Lung microvascular endothelial cell (primary cell): ENCODE results near the gene PHLDA3. TPM values are rescaled to one million over a fixed set of nuclear protein-coding genes. Genes with fewer than 3 reads are reported as not detected.
"Not testable (repeated sequence)": the region's sequence is repeated elsewhere in the genome, so short reads cannot be mapped to it uniquely, and the experiment has no call there.

Source experiments
- DNase-seq, 2 donors: peaks; one replicate each; pipeline versions ENCODE4 v3.0.0 to v3.0.0-alpha.2; 2010; ENCODE audit warnings: low read depth in 2 of 2
- total RNA-seq: library from RNA; depleted of rRNA; stranded (reverse); fragments of >200 nt; gene quantifications from 2 replicates; pipeline ENCODE4 v1.2.1, GENCODE V29; 2014

The PHLDA3 gene
- total RNA-seq, 1 donor from 2014 or later: 8.9 TPM

- DNase-seq: peak in 1 of 2 donors; percentile 71
Measured at GRCh38 chr1:201486187-201486586, 17.2 kb upstream of the PHLDA3 start.

GRCh38 chr1:201485184-201485774 is 16.3 kb upstream of the PHLDA3 start:
- no peak for DNase-seq

DNA sequence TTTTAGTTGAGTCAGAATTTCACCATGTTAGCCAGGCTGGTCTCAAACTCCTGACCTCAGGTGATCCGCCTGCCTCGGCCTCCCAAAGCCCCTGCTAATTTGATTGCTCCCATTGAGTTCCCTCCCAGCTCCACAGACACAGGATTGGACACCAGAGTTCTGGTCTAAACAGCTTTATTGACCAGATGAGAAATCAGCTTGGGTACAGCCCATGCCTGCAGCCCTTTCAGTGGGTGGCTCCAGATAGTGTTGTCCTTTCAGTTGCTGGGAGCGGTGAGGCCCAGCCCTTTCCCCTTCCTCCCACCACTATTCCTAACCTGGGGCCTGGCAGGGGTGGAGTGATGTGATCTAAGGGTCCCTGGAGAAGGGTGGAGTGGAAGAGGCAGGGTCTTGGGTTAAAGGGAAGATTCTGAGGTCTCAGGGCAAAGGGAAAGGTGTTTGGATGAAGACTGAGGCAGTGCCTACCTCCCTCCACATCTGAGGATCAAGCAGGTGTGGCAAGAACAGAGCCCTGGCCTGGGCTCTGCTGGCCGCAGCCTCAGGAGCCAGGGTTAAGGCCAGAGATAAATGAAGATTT is 14.5 kb upstream of the PHLDA3 start:
- no peak for DNase-seq

DNA sequence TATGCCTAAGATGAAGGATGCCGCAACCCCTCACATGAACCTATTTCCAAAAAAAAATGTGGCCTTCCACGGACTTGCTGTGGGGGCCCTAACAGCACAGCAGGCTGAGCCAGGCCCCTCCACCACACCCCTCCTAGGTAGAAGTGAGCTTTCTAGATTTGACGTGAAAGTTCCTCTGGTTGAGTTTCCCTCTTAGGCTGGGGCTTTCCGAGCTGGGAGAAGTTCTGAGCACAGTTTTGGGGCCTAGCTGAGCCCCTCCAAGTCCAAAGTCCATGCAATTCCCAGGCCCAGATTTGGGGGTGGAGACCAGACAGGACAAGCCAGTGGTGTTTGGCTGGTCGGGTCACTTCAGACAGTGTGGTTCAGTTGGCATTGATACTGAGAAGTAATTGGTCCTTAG is 13.8 kb upstream of the PHLDA3 start:
- DNase-seq: no peak

GRCh38 chr1:201481761-201482493 is 12.9 kb upstream of the PHLDA3 start:
- DNase-seq: peak; percentile 80 to 90

DNA sequence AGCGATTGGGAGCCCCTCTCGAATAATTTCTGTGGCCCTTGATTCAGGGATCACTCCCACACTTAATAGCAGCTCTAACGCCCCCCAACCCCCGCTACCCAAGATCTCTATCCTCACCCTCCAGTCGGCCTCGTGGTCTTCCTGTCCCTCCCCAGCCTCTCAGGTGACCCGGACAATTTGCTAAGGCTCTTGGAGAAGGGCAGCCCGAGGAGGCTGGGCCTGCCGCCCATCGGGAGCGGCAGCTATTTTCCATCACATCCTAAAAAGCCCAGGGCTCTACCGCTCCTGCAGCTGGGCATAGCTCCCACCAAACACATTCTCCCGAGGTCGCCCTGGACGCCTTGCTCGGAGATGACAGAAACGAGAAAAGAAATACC is 12.0 kb upstream of the PHLDA3 start:
- DNase-seq: no peak

- DNase-seq: peak; percentile 56 to 67
Measured at GRCh38 chr1:201480231-201481003, 11.4 kb upstream of the PHLDA3 start.

DNA sequence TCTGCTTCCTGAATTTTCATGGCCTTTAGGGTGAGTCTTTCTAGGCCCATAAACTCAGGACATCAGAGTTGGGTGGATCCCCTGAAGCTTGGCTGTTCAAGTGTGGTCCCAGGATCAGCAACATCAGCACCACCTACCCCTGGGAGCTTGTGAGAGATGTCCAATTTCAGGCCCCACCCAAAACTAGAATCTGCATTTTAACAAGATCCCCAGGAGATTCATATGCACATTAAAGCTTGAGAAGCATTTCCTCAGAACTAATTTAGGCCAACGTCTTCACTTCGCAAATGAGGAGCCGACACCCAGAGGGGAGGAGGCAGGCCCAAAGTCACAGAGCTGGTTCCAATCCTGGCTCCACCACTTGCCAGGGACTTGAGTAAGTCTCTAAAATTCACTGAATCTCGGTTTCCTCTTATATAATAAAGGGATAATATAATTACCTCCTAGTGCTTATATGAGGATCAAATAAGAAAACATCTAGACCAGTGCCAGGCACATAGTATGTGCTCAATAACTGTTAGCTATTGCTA is 10.3 kb upstream of the PHLDA3 start:
- no peak for DNase-seq

- DNase-seq: not testable (repeated sequence)
Measured at GRCh38 chr1:201478666-201479065, 9.7 kb upstream of the PHLDA3 start.

DNA sequence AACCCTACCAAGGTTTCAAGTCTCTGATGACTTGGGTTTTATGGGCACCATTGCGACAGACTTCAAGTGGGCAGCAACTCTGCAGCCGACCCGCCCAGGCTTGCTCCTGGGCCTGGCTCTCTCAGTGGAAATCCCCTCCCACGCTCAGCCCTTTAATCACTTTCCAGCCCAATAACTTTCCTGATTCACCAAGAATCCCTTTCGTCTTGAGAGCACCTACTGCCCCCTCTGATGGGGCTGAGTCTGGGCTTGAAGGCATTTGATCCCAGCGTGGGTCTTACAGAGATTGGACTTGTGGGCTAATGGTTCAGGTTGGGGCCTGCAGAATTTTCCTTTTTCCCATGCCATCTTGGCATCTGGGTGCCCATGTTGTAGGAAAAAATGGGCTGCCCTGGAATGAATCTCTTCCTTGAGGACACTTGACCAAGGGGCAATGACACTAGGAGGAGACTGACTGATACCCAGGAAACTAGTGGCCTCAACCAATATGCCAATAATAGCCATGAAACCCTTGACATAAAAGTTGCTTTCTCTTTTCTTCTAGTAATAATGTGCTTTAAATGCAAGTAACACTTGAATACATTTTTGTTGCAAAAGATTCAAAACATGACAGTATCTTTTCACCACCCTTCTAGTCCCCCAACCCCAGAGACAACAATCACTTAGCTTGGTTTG is 7.8 kb upstream of the PHLDA3 start:
- no peak for DNase-seq

GRCh38 chr1:201475915-201476669 is 7.1 kb upstream of the PHLDA3 start:
- no peak for DNase-seq

DNA sequence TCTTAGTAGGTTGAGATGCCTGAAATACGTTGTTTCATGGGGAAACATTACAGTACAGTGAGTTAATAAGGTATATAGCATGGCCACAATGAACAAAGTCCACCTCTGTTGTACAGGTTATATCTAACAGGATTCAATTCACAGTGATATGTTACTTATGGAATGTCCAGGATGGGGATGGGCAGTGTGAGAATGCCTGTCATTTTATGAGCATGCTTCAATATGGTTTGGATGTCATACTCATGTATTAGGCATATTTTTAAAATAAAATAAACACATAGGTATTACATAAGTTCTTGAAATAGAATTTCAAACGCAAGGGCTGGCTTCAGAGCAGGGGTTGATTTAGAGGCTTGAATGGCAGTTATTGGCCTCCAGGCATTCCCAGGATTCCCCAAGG is 6.1 kb upstream of the PHLDA3 start:
- DNase-seq: no peak

DNA sequence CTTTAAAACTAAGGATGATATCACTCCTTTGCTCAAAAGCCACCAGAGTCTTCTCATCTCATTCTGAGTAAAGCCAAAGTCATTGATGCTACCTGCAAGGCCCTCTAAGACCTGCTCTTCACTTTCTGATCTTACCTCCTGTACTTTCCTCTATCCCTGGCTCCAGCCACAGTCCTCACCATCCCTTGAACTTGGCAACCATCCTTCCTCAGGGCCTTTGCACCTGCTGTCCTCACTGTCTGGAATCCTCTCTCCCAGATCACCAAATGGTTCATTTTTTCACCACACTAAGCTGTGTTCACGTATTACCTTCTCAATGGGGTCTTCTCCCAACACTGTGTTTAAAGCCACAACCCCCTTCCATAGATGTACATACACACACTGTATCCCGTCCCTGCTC is 4.3 kb upstream of the PHLDA3 start:
- DNase-seq: no peak

GRCh38 chr1:201472321-201472720 is 3.3 kb upstream of the PHLDA3 start:
- DNase-seq: not testable (repeated sequence)

- no peak for DNase-seq
Measured at GRCh38 chr1:201471772-201472171, 2.8 kb upstream of the PHLDA3 start.

- no peak for DNase-seq
Measured at GRCh38 chr1:201470581-201470980, 1.6 kb upstream of the PHLDA3 start.

GRCh38 chr1:201469645-201470074 is 672 bp upstream of the PHLDA3 start:
- DNase-seq: no peak

- DNase-seq: peak; percentile 45 to 63
Measured at GRCh38 chr1:201468501-201468843, 516 bp downstream of the PHLDA3 start.

GRCh38 chr1:201466492-201466891 is 2.5 kb downstream of the PHLDA3 start:
- DNase-seq: no peak

- no peak for DNase-seq
Measured at GRCh38 chr1:201465698-201466290, 3.2 kb downstream of the PHLDA3 start.
